ENCODE results near the gene LRRC37B.
"Not testable (repeated sequence)": the region's sequence is repeated elsewhere in the genome, so short reads cannot be mapped to it uniquely, and the experiment has no call there.

DNA sequence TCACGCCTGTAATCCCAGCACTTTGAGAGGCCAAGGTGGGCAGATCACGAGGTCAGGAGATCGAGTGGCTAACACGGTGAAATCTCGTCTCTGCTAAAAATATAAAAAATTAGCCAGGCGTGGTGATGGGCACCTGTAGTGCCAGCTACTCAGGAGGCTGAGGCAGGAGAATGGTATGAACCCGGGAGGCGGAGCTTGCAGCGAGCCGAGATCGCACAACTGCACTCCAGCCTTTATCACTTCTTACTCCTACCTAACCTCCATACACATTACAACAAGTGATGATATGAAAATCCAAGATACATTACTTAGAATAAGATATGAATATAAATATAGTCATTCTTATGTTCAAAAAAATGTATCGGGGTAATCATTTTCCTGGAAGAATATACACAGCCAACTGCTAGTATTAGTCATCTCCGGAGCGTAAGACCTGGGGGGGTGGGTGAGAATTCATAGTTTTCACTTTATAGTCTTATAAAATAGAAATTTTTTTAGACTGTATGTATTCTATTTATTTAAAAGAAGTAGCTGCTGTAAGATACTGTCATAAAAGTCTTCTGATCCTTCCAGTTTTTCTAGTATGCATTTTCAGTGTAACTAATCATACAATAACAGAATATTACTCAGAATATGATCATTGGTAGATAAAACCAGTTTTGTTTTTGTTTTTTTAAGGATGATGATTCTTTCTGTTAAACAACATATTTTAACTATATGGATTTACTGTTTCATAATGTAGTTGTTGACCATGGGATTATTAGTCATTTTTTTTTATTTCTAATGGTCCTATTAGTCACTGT, 32.7 kb upstream of the LRRC37B start:
- TF ChIP-seq, protein P1, sequence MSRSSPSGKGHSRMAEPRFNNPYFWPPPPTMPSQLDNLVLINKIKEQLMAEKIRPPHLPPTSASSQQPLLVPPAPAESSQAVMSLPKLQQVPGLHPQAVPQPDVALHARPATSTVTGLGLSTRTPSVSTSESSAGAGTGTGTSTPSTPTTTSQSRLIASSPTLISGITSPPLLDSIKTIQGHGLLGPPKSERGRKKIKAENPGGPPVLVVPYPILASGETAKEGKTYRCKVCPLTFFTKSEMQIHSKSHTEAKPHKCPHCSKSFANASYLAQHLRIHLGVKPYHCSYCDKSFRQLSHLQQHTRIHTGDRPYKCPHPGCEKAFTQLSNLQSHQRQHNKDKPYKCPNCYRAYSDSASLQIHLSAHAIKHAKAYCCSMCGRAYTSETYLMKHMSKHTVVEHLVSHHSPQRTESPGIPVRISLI (tag by site-specific recombination; IDR thresholded peaks at IDR 0.05) = not testable (repeated sequence)
- TF ChIP-seq ZBTB7A (tag by site-specific recombination; IDR thresholded peaks at IDR 0.05; ENCODE audit: low read depth) = not testable (repeated sequence)
